ENCODE data around the gene PFDN1.
"Not testable (repeated sequence)": the region's sequence is repeated elsewhere in the genome, so short reads cannot be mapped to it uniquely, and the experiment has no call there.

PFDN1 gene

GRCh38 chr5:140205952-140206351 lies 96.9 kb downstream of the PFDN1 start:
- no peaks in the 10 kb centered on the region for H3K36me3 ChIP-seq (ENCODE audit: control insufficient read depth, insufficient read depth, low read length)
- H3K27ac ChIP-seq (ENCODE audit: low read depth, low read length) = no peak overlapping the region
- H3K9me3 ChIP-seq (ENCODE audit: control insufficient read depth, insufficient read depth, low read depth, low read length) = no peaks in the 10 kb centered on the region
- no peak overlapping the region for H3K4me3 ChIP-seq (ENCODE audit: low read depth, low read length)
- H3K4me1 ChIP-seq (ENCODE audit: control insufficient read depth, insufficient read depth, low read length) = peaks cover 11% of the 10 kb centered on the region
- no peak overlapping the region for H3K9ac ChIP-seq (ENCODE audit: low read length)
- H3K27me3 ChIP-seq (ENCODE audit: control insufficient read depth, insufficient read depth, low read length) = no peaks in the 10 kb centered on the region

- Histone ChIP-seq H3K27ac (ENCODE audit: low read depth, low read length) (no peak overlapping the region), H3K9me3 (ENCODE audit: control insufficient read depth, insufficient read depth, low read depth, low read length) (no peaks in the 10 kb centered on the region), H3K9ac (ENCODE audit: low read length) (no peak overlapping the region), H3K4me1 (ENCODE audit: control insufficient read depth, insufficient read depth, low read length) (peaks cover 11% of the 10 kb centered on the region), H3K36me3 (ENCODE audit: control insufficient read depth, insufficient read depth, low read length) (no peaks in the 10 kb centered on the region), H3K27me3 (ENCODE audit: control insufficient read depth, insufficient read depth, low read length) (no peaks in the 10 kb centered on the region), H3K4me3 (ENCODE audit: low read depth, low read length) (no peak overlapping the region)
These were observed 97.7 kb downstream of the PFDN1 start for GRCh38 chr5:140205216-140205615.

GRCh38 chr5:140202610-140203009 lies 100.3 kb downstream of the PFDN1 start:
- Histone ChIP-seq H3K4me3 (ENCODE audit: low read depth, low read length) (no peak overlapping the region), H3K27ac (ENCODE audit: low read depth, low read length) (no peak overlapping the region), H3K4me1 (ENCODE audit: control insufficient read depth, insufficient read depth, low read length) (peaks cover 11% of the 10 kb centered on the region), H3K9me3 (ENCODE audit: control insufficient read depth, insufficient read depth, low read depth, low read length) (no peaks in the 10 kb centered on the region), H3K9ac (ENCODE audit: low read length) (no peak overlapping the region), H3K27me3 (ENCODE audit: control insufficient read depth, insufficient read depth, low read length) (no peaks in the 10 kb centered on the region), H3K36me3 (ENCODE audit: control insufficient read depth, insufficient read depth, low read length) (no peaks in the 10 kb centered on the region)

GRCh38 chr5:140202078-140202477 lies 100.8 kb downstream of the PFDN1 start:
- H3K27me3 ChIP-seq (ENCODE audit: control insufficient read depth, insufficient read depth, low read length) = no peaks in the 10 kb centered on the region
- H3K4me3 ChIP-seq (ENCODE audit: low read depth, low read length) = no peak overlapping the region
- H3K27ac ChIP-seq (ENCODE audit: low read depth, low read length) = no peak overlapping the region
- no peak overlapping the region for H3K9ac ChIP-seq (ENCODE audit: low read length)
- no peaks in the 10 kb centered on the region for H3K36me3 ChIP-seq (ENCODE audit: control insufficient read depth, insufficient read depth, low read length)
- H3K4me1 ChIP-seq (ENCODE audit: control insufficient read depth, insufficient read depth, low read length) = peaks cover 11% of the 10 kb centered on the region
- H3K9me3 ChIP-seq (ENCODE audit: control insufficient read depth, insufficient read depth, low read depth, low read length) = no peaks in the 10 kb centered on the region

- H3K4me3 ChIP-seq (ENCODE audit: low read depth, low read length); H3K9me3 ChIP-seq (ENCODE audit: control insufficient read depth, insufficient read depth, low read depth, low read length); H3K4me1 ChIP-seq (ENCODE audit: control insufficient read depth, insufficient read depth, low read length); H3K9ac ChIP-seq (ENCODE audit: low read length); H3K27me3 ChIP-seq (ENCODE audit: control insufficient read depth, insufficient read depth, low read length); H3K27ac ChIP-seq (ENCODE audit: low read depth, low read length); H3K36me3 ChIP-seq (ENCODE audit: control insufficient read depth, insufficient read depth, low read length): not testable (repeated sequence)
These were observed 104.0 kb downstream of the PFDN1 start for GRCh38 chr5:140198915-140199314.

GRCh38 chr5:140197023-140197422 lies 105.9 kb downstream of the PFDN1 start:
- no peak overlapping the region for H3K9ac ChIP-seq (ENCODE audit: low read length)
- H3K4me3 ChIP-seq (ENCODE audit: low read depth, low read length) = no peak overlapping the region
- H3K27me3 ChIP-seq (ENCODE audit: control insufficient read depth, insufficient read depth, low read length) = no peaks in the 10 kb centered on the region
- H3K27ac ChIP-seq (ENCODE audit: low read depth, low read length) = no peak overlapping the region
- H3K4me1 ChIP-seq (ENCODE audit: control insufficient read depth, insufficient read depth, low read length) = peaks cover 7% of the 10 kb centered on the region; the same call in 1 of the 2 replicates
- peaks cover 3% of the 10 kb centered on the region; the same call in 1 of the 2 replicates for H3K36me3 ChIP-seq (ENCODE audit: control insufficient read depth, insufficient read depth, low read length)
- H3K9me3 ChIP-seq (ENCODE audit: control insufficient read depth, insufficient read depth, low read depth, low read length) = no peaks in the 10 kb centered on the region

- Histone ChIP-seq H3K4me1 (ENCODE audit: control insufficient read depth, insufficient read depth, low read length) (peaks cover 15% of the 10 kb centered on the region), H3K36me3 (ENCODE audit: control insufficient read depth, insufficient read depth, low read length) (peaks cover 3% of the 10 kb centered on the region; the same call in 1 of the 2 replicates), H3K9me3 (ENCODE audit: control insufficient read depth, insufficient read depth, low read depth, low read length) (no peaks in the 10 kb centered on the region), H3K27ac (ENCODE audit: low read depth, low read length) (no peak overlapping the region), H3K4me3 (ENCODE audit: low read depth, low read length) (no peak overlapping the region), H3K27me3 (ENCODE audit: control insufficient read depth, insufficient read depth, low read length) (no peaks in the 10 kb centered on the region), H3K9ac (ENCODE audit: low read length) (no peak overlapping the region)
These were observed 106.6 kb downstream of the PFDN1 start for GRCh38 chr5:140196115-140196814.

Data from HUES6 (cell line).